Measurements from ENCODE around the gene ATP5F1E.

The ATP5F1E gene

DNA sequence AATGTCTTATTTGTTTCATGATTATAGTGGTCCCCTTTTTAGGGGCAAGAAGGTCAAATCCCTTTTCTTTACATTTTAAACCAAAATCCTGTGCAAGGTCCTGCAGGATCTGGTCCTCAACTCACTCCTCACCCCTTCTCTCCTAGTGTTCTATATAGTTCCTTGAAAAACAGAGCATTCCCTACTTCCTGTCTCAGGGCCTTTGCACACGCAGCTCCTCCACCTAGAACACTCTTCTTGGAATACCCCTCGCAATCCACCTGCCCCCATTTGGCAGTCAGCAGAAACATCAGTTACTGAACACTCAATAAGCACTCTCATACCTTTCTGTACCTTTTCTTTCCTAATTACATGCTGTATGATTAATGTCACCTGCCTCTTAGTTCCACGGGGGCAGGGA lies 3.2 kb upstream of the ATP5F1E start:
- TF ChIP-seq, protein P1, sequence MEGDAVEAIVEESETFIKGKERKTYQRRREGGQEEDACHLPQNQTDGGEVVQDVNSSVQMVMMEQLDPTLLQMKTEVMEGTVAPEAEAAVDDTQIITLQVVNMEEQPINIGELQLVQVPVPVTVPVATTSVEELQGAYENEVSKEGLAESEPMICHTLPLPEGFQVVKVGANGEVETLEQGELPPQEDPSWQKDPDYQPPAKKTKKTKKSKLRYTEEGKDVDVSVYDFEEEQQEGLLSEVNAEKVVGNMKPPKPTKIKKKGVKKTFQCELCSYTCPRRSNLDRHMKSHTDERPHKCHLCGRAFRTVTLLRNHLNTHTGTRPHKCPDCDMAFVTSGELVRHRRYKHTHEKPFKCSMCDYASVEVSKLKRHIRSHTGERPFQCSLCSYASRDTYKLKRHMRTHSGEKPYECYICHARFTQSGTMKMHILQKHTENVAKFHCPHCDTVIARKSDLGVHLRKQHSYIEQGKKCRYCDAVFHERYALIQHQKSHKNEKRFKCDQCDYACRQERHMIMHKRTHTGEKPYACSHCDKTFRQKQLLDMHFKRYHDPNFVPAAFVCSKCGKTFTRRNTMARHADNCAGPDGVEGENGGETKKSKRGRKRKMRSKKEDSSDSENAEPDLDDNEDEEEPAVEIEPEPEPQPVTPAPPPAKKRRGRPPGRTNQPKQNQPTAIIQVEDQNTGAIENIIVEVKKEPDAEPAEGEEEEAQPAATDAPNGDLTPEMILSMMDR (IDR thresholded peaks at IDR 0.05; ENCODE audit: extremely low read depth, missing control alignments) = no peak
- no peak for DNase-seq (ENCODE audit: low spot score)

DNA sequence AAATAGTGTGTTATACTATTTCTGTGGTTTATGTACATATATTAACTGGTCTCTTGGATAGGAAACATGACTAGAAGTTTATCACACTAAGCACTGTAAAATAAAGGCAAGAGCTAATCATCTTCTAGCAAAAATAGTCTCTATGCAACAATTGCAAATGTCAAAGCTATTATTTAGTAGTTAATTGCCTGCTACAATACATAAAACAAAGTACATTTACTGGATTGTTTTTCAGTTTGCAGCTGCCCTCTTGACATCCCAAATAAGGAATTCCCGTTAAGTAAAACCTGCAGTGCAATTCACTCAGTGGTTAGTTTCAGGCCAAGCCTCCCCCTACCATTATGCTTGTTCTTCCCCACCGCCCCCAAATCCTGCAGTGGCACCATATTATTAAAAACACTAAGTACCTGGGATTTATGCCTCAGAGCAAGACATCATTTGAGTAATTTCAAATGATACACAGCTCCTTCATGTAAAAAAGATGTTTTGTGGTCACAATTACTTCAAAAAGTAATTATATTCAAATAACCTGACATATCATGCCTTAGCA lies 1.6 kb upstream of the ATP5F1E start:
- TF ChIP-seq, protein P1 (IDR thresholded peaks at IDR 0.05; ENCODE audit: extremely low read depth, missing control alignments) = no peak
- no peak for DNase-seq (ENCODE audit: low spot score)

DNA sequence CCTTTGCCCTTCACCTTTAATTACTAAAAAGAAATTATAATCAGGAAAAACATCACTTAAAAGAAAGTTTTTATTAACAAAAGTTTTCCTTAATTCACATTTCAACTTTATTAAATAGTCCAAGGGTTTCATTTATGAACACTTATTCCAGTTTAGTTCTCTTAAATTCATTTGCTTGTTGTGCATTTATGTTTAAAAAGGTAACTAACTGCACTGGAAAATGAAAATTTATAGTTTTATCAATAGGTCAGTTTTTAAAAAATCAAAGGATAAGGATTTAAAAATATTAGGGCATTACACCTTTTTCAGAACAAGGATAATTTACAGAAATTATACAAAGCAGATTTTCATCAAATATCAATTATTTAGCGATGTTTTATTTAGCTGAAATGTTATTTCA lies 958 bp upstream of the ATP5F1E start:
- no peak for DNase-seq (ENCODE audit: low spot score)
- TF ChIP-seq, protein P1 (IDR thresholded peaks at IDR 0.05; ENCODE audit: extremely low read depth, missing control alignments) = no peak

DNA sequence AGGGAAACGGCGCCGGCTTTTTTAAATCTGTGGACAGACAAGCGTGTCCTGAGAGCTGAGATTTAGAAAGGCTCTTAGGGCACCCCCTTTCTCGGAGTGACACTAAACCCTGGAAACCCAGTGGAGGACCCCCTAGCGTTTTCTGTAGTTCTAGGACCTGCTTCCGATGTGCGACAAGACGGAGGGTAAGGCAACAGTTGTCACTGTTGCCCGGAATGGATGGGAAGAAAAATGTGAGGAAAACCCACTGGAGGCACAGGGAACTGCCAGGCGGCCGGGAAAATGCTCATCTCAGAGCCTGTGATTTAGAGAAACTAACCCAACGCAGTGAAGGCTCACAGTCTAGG lies 551 bp upstream of the ATP5F1E start:
- no peak for DNase-seq (ENCODE audit: low spot score)
- TF ChIP-seq, protein P1 (IDR thresholded peaks at IDR 0.05; ENCODE audit: extremely low read depth, missing control alignments) = no peak

DNA sequence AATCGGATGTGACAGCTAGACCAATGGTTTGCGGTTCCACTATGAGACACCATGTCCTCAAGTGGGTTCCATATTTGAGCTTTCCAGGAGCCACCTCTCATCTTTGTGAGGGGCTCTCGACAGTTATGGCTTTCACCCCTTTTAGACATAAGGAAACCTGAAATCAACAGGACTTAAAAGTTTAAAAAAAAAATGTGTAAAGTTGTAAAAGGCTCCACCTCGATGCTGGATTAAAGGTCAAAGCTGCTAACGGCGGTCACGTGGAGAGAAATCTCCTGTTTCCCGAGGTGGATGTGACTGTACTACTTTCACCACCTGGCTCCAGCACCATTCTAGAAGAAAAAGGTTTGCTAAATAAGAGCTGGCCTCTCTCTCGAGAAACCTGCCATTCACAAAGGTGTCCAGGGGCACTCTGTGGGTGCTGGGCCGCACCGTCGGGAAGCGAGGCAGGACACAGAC lies 542 bp downstream of the ATP5F1E start:
- TF ChIP-seq, protein P1 (IDR thresholded peaks at IDR 0.05; ENCODE audit: extremely low read depth, missing control alignments) = no peak
- no peak for DNase-seq (ENCODE audit: low spot score)

DNA sequence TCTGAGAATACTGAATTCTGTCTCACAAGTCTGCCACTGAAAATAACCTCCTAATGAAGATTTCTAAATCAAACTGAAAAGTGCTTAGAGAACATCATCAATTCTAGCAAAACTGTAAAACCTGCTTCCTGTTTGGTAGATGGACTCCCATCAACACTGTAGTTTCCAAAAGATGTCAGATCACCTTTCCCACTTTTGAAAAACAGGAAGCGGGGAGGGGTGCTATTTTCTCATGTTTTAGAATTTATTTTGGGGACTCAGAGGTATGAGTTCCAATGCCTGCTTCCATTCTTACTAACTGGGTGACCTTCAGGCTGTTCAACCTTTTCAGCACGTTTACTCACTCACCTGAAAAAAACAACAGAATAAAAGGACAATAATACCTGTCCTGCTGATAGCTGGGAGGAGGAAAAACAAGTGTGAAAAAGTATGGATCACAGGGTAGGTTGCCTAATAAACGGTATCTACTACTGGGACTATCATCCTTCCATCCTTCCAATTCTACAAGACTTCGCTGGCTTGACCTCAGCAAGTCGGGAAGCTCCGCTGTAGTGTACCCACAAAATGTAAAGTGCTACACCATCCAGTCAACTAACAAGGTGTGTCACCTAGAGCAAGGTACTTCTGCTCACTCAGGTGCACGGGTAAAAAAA lies 1.1 kb downstream of the ATP5F1E start:
- DNase-seq (ENCODE audit: low spot score) = no peak
- TF ChIP-seq, protein P1 (IDR thresholded peaks at IDR 0.05; ENCODE audit: extremely low read depth, missing control alignments) = no peak

DNA sequence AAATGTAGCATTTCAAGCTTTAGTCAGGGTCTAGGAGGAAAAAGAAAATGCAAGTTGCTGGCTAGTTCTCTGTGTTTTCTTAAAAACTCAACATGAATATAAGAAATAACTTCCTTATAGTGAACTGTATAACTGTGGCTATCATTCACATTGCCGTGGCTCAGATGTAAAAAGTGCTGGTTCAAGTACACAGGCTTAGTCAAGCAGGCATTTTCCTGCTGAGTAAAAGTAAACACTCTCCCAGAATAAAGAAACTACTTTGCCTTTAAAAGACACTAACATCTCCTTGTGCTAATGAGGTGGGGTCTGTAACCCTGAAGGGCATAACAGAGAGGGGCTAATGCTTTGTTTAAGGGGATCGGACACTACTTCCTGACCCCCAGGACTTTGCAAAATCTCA lies 3.3 kb downstream of the ATP5F1E start:
- TF ChIP-seq, protein P1 (IDR thresholded peaks at IDR 0.05; ENCODE audit: extremely low read depth, missing control alignments) = no peak
- DNase-seq (ENCODE audit: low spot score) = no peak

Data from GM20000 (cell line).